Activated CD8-positive, alpha-beta memory T cell treated with anti-CD3 and anti-CD28 coated beads for 48 hours (primary cell): ENCODE data around the gene SLC7A8.

Experiments
- DNase-seq, 3 experiments: peaks; one replicate each; pipeline ENCODE4 v3.0.0-alpha.2; 2020; ENCODE audit warnings: low read depth in 2 of 3, low spot score in 2 of 3

Gene SLC7A8

DNA sequence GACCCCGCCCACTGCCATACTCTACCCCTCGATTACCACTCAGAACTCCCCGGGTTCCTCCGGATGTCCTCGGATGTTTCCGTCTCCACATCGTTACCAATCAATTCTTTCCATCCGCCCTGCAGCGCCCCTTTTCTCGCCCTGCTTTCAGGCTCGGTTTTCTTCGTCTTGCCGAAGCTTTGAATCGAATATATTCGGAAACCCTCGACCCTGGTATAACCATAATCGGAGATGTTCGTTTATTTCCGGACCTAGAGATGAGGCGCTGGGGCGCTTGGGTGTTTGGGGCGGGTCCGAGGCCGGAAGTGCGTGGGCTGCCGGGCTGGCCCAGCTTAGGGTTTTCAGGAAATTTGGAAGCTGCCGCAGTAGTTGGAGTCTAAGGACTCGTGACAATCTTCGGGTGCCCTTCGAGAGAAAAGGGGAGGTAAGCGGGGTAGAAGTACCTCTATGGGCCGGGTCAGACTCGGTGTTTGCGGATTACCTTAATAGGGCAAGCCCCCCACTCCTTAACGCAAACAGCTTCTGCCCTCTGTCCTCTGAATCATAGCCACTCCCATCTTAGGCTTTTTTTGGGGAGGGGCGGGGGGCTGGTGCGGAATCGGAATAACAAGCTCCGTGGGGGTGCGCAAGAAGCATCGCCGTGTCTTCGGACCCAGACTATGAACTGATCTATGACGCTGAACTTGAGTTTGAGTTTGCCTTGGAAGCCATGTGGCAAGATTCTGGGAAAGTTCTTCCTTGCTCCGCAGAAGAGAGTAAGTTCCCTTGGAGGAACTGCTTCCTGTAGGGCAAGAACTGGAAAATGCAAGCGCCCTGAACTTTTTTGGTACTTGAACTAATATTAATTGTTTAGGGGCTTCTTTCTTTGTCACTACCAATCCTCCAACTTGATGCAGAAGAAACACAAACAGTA lies 88.0 kb downstream of the SLC7A8 start, which contains the start of gene C14orf119:
Gene C14orf119, plus strand, starts transcription at position 310 of the 913 bp plus-strand sequence. CDS start 2,154 bp downstream, outside the sequence.
- peak in 2 of 3 experiments; percentile 64 to 80 for DNase-seq

DNA sequence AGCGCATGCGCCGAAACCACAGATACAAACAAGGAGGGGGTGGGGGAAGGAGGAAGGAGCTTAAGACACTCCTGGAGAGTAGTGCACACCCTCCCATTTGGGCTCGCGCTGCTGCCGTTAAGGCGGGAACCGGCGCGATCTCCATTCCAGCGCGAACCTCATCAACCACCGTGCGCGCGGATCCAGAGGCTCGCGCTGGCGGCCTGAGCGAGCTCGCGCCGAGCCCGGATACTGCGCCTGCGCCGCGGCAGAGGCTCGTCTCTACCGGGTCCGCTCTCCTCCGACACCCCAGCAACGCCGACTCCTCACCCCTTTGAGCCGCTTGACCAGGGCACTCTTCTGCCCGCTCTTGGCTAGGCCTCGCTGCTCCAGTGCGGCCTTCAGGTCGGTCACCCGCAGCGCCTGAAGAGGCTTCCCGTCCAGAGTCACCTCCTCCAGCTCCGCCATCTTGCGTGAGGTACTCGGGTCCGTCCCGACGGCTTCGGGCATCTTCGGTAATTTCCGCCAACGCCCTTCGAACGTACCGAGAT lies 88.7 kb downstream of the SLC7A8 start, which contains the start of gene ACIN1:
Gene ACIN1, minus strand, starts transcription at position 471 of the 530 bp plus-strand sequence. Its CDS starts 24 bp downstream, at position 447.
- DNase-seq: peak; percentile 96 to 97 (median 97)

DNA sequence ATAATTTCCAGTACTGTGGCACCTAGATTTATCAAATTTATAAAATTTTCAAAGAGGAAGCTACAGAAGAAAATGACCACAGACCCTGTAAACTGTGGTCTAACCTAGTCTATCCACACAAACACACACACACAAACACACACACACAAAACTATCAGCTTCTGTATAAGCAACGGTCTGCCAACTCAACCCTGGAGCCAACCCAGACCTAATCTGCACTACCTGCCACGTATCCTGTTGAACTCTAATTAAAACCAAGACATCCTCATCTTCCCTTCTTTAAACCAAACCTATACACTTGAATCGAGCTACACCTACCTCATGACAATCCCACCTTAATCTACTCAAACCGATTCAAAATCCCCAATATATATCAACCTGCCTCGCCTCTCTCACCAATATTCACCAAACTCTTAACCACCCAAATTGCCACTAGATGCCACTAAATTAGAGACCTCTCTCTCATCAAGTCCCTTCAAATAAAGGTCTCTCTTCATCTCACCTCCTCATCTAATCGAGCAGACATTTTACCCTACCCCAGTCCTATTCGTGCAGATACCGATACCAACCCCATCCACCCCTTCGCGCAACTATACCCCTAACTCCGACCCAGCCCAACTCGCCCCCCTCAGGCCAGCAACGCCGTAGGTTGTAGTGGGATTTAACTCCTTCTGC lies 89.3 kb downstream of the SLC7A8 start:
- no peak for DNase-seq

DNA sequence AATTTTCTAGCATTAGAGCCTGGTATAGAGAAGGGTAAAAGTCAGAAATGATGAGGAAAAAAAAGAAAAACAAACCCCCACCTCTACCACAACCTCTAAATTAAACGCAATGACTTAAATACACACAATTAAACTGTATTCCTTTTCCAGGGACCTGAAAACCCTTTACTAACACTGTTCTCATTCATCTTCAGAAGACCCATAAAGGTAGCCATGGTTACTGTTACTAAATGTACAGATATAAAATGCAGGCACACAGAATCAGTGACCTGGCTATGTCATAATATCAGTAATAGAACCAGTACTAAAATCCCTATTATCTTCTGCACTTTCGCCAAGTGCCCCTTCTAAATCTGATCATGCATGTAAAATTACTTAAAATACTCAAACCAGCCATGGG lies 89.9 kb downstream of the SLC7A8 start:
- no peak for DNase-seq

DNA sequence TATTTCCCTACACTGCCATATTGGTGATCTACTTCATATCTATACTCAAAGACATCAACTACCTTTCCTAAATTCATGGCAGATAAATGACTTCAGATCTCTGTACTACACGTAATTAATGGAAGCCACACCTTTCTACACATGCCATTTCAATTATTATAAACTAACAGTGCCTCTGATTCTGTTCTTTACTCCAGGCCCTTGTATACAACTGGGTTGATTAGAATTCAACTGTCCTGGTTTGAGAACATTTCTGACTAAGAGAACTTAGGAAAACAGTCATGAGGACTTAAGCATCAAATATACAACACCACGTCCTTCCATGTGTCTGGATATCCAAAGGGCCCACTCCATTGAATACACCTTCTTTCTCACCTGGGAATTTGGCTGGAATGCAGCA lies 90.4 kb downstream of the SLC7A8 start:
- no peak for DNase-seq

DNA sequence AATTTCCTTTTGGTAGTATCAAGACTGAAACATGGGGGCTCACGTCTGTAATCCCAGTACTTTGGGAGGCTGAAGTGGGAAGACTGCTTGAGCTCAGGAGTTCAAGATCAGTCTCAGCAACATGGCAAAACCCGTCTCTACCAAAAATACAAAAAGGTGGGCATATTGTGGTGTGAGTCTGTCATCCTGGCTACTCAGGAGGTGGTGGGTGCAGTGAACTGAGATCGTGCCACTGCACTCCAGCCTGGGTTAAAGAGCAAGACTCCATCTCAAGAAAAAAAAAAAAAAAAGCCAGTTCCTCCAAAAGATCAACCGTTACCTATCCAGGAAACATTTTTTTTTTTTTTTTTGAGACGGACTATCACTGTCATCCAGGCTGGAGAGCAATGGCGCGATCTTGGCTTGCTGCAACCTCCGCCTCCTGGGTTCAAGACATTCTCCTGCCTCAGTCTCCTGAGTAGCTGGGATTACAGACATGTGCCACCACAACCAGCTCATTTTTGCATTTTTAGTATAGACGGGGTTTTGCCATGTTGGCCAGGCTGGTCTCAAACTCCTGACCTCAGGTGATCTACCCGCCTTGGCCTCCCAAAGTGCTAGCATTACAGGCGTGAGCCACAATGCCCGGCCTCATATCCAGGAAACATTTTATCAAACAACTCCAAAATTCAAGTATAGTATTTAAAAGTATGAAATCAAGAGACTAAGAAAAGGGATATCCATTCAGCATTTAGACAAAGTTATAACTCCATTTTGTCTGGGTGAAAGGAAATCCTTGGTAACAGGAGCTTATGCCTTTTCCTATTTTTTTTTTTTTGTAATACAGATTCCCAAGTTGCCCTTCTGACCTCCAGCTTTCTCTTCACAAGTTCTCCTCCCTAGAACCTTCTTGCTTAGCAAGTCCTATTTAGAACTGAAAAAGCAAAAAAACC lies 91.9 kb downstream of the SLC7A8 start:
- DNase-seq: no peak

DNA sequence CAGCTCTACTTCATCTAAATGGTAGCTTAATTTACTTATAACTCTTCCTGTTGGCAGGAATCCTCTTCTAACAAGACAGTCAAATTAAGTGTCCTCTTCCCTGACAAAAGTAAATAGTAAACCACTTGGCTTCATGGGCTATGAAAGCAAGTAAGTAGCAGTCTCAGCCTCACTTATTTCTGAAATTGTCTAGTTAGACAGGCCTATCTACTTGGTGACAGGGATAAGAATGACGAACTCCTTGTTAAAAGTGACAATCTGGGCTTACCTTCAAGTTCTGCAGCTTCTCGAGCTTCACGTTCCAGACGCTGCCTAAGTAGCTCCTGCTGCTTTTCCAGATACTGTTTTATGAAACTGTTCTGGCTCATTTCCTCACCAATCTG lies 93.2 kb downstream of the SLC7A8 start:
- no peak for DNase-seq

DNA sequence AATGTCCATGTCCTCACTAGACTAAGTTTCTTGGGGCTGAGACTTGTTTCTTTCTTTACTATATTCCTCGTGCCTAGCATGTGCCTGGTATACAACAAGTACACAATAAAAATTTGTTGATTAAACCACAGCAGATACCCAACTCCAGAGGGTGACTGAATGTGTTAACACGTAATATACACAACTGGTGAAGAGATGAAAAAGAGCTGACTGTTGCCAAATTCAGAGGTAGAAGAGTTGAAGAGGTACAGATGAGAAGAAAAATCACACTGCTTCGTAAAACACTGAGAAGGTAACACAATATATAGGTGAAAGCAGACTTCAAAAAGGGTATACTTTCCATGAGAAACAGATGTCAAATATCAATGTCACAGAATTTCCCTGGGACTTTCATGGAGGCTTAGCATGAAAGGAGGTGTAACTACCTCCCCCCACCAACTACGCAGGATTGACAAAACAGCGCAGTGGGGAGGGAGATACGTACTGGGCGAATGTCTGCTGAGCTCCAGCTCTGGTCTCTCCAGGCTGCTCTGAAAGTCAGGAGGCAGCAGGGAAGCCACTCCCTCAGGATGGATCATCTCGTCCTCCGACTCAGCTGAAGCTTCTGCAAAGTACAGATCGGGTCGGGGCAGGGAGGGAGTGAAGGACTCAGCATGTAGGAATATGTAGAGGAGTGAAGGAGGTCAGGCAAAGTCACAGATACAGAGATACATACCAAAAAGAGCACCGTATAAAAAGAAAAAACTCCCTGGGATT lies 93.8 kb downstream of the SLC7A8 start:
- no peak for DNase-seq

DNA sequence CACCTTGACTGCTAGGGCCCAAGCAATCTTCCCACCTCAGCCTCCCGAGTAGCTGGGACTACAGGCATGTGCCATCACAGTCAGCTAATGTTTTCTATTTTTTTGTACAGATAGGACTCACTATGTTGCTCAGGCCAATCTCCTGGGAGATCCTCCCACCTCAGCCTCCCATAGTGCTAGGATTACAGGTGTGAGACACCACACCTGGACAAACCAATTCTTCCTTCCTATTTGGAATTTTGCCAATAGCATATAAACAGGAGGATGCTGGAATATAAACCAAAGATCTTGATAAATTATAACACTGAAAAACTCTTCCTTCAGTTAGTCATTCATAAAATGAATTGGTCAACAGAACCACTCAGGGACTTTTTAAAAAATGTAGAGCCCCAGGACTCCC lies 96.9 kb downstream of the SLC7A8 start:
- DNase-seq: no peak

DNA sequence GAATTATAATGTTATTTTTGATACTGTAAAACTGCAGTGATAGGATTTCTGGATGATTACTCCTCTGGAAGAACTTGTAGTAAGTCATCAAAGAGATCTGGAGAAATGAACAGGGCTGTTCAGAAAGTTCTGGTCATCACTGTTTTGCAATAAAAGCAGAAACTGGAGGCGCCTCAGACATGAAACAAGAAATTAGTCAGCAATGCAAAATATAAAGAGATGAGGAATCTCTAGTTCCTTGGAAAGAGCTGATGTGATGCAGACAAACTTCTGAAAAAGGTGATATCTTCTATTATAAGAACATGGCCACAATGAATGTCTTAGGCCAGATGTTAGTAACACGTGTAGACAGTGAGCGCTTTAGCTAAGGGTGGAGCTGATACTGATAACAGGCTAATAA lies 98.0 kb downstream of the SLC7A8 start:
- DNase-seq: no peak

DNA sequence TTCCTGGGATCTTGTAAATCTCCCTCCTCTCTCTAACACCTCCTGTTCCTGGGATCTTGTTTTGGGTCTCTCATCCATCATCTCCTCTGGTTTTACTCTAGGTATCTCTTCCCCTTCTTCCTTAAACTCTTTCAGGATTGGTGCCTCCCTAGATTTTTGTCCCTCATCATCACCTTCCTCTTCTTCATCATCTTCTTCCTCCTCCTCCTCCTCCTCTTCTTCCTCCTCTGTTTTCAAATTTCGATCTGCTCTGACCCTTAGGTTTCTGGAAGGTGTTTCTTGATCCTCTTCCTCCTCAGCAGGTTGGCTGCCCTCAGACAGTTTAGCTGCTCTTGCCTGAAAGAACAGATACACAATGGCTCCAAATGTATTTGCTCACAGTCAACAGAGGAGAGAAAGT lies 103.0 kb downstream of the SLC7A8 start:
- DNase-seq: no peak

DNA sequence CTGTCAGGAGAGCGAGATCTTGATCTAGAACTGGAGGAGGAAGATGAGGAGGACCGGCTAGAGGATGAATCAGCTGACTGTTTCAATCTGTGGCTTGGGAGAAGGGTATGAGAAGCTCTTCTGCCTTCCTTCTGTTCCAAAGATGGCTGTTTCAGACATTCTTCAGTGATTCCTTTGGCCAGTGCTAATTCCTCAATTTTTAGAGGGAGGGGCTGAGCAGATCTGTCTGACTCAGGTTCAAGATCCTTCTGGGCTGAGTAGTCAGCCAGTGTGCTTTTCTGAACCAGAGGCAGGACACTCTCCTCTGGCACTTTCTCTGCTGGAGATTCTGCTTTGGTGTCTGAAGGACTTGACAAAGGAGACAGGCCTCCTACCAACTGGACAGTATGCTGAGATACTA lies 103.7 kb downstream of the SLC7A8 start:
- DNase-seq: no peak

DNA sequence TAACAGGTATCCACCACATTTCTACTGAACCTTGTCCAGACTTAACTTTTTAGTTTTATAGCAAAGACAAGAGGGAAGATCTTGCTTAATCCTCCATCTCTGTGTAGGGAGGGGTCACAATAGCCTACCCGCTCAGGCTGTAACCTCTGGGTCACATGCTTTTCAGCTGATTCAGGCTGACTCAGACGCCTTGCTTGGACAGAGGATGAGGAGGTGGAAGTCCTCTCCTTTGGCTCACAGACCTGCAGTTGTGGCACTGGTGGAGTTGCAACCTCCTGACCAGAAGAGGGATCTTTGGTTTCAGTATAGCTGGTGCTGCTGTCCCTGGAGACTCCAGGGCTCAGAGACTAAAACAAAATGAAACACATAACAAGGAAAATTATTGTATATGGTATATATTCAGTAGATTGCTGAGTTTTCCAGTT lies 104.8 kb downstream of the SLC7A8 start:
- DNase-seq: no peak

DNA sequence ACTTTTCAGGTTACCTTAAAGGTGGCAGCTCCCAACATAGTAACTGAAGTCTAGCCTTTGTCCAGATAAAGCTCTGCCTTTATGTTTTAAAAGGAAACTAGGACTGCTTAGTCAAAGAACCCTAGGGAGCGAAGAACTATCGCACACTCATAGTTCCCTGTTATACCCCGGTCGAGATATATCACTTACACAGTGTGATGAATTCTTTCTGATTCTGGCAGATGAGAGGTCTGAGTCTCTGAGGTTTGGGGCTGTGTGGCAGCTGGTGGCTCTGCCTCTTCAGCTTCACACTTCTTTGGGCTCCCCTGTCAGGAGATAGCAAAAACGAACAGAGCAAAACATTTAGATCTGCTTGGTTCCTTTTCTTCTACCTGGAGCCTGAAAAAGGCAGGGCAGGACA lies 105.5 kb downstream of the SLC7A8 start:
- no peak for DNase-seq

DNA sequence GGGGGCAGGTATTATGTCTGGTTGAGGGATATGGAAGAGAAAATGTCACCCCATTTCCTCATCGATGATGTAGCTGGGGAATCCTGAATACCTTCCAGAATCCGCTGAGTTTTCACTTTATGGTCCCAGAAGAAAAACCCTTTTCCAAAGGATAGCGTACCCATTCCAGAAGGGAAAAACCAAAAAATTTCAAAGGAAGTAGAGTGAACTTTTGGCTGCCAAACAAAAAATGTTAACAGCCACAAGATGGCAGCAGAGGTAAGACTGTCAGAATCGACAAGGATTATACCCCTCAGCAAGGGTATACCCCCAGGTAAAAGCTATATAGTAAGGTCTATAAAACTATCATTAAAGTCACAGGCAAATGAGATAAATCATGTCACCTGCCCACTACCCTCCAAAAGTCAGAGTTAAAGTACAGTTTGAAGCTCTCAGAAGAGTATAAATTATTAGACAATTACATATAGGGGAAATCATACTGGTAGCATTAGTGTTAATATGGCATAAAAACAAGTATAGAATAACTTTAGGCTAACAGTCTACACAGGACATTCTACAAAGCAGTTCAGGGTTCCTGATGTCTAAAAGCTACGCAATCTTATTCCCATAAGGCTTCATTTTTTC lies 106.6 kb downstream of the SLC7A8 start:
- DNase-seq: no peak
